LNCAP (cell line): ENCODE measurements around the gene ARHGAP15.

ENCODE experiments used
- CTCF ChIP-seq: fragments of 450-650 bp; IDR thresholded peaks from 2 replicates; pipeline ENCODE4 v1.5.1; 2017; ENCODE audit warnings: mild to moderate bottlenecking

The ARHGAP15 gene

GRCh38 chr2:143528021-143528420 lies 398.8 kb downstream of the ARHGAP15 start:
- no peak for TF ChIP-seq CTCF

- TF ChIP-seq CTCF, result no peak
Observed at GRCh38 chr2:143529118-143529720, 400.0 kb downstream of the ARHGAP15 start.

GRCh38 chr2:143530758-143531157 lies 401.5 kb downstream of the ARHGAP15 start:
- no peak for TF ChIP-seq CTCF

- TF ChIP-seq CTCF, result no peak
Observed at GRCh38 chr2:143532061-143532460, 402.8 kb downstream of the ARHGAP15 start.

GRCh38 chr2:143533846-143534245 lies 404.6 kb downstream of the ARHGAP15 start:
- no peak for TF ChIP-seq CTCF

- no peak for TF ChIP-seq CTCF
Observed at GRCh38 chr2:143535802-143536201, 406.6 kb downstream of the ARHGAP15 start.

- no peak for TF ChIP-seq CTCF
Observed at GRCh38 chr2:143545059-143545948, 416.1 kb downstream of the ARHGAP15 start.
